Measurements from ENCODE around the gene MRPS21.
A peak's percentile ranks its signal among the peaks of the same experiment; 100 is the strongest.
"Not testable (repeated sequence)": the region's sequence is repeated elsewhere in the genome, so short reads cannot be mapped to it uniquely, and the experiment has no call there.

The MRPS21 gene

GRCh38 chr1:150281758-150282557, 11.7 kb upstream of the MRPS21 start, which contains the start of gene CIART:
Gene CIART (plus strand): TSS chr1:150282554. CDS start chr1:150283268, 714 bp downstream.
- DNase-seq (ENCODE audit: low spot score): peak; percentile 75

- no peak for DNase-seq (ENCODE audit: low spot score)
Measured at GRCh38 chr1:150282558-150282958, 11.1 kb upstream of the MRPS21 start.

- no peak for DNase-seq (ENCODE audit: low spot score)
Measured at GRCh38 chr1:150283260-150283659, 10.4 kb upstream of the MRPS21 start.

GRCh38 chr1:150288382-150288781, 5.3 kb upstream of the MRPS21 start:
- DNase-seq (ENCODE audit: low spot score): no peak

GRCh38 chr1:150288822-150289221, 4.8 kb upstream of the MRPS21 start:
- no peak for DNase-seq (ENCODE audit: low spot score)

- no peak for DNase-seq (ENCODE audit: low spot score)
Measured at GRCh38 chr1:150295476-150295875, 1.8 kb downstream of the MRPS21 start.

- DNase-seq (ENCODE audit: low spot score): no peak
Measured at GRCh38 chr1:150299716-150300115, 6.1 kb downstream of the MRPS21 start.

GRCh38 chr1:150302338-150302737, 8.7 kb downstream of the MRPS21 start:
- DNase-seq (ENCODE audit: low spot score): no peak

- DNase-seq (ENCODE audit: low spot score): no peak
Measured at GRCh38 chr1:150302902-150303301, 9.2 kb downstream of the MRPS21 start.

- DNase-seq (ENCODE audit: low spot score): not testable (repeated sequence)
Measured at GRCh38 chr1:150308585-150308984, 14.9 kb downstream of the MRPS21 start.

GRCh38 chr1:150309758-150310508, 16.3 kb downstream of the MRPS21 start:
- no peak for DNase-seq (ENCODE audit: low spot score)

GRCh38 chr1:150311762-150312161, 18.1 kb downstream of the MRPS21 start:
- no peak for DNase-seq (ENCODE audit: low spot score)

GRCh38 chr1:150314691-150315090, 21.0 kb downstream of the MRPS21 start:
- not testable (repeated sequence) for DNase-seq (ENCODE audit: low spot score)

- DNase-seq (ENCODE audit: low spot score): no peak
Measured at GRCh38 chr1:150320667-150320978, 27.0 kb downstream of the MRPS21 start.

GRCh38 chr1:150321826-150322166, 28.1 kb downstream of the MRPS21 start:
- DNase-seq (ENCODE audit: low spot score): no peak

- DNase-seq (ENCODE audit: low spot score): peak; percentile 73
Measured at GRCh38 chr1:150322310-150322709, 28.6 kb downstream of the MRPS21 start.

GRCh38 chr1:150332651-150333290, 39.1 kb downstream of the MRPS21 start:
- DNase-seq (ENCODE audit: low spot score): no peak

- DNase-seq (ENCODE audit: low spot score): no peak
Measured at GRCh38 chr1:150346316-150346715, 52.7 kb downstream of the MRPS21 start.

GRCh38 chr1:150352866-150353265, 59.2 kb downstream of the MRPS21 start:
- no peak for DNase-seq (ENCODE audit: low spot score)

Data from activated CD4-positive, alpha-beta T cell treated with anti-CD3 and anti-CD28 coated beads, Interleukin-2, Interleukin-4, amounts not matched to agents 100 ng/mL and 50 ng/mL, durations not matched to agents 16 hours and 8 hours (primary cell).